Measurements from ENCODE around the gene SH3D21.

DNA sequence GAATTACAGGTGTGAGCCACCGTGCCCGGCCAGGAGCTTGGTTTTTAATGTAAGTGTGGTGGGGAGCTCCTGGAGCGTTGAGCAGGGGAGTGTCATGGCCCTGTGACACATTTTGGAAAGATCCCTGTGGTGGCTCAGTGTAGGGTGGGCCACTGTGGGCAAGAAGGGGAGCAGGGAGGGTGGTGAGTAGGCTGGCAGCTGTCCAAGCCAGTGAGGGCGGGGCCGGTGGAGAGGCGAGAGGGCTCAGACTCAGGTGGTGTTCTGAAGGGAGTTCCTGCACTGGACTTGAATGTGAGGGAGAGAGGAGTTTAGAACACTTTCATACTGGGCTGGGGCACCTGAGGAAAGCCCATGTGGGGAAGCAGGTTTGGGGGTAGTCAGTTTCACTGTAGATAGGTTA is 20.3 kb downstream of the SH3D21 start:
- TF ChIP-seq, protein P1, sequence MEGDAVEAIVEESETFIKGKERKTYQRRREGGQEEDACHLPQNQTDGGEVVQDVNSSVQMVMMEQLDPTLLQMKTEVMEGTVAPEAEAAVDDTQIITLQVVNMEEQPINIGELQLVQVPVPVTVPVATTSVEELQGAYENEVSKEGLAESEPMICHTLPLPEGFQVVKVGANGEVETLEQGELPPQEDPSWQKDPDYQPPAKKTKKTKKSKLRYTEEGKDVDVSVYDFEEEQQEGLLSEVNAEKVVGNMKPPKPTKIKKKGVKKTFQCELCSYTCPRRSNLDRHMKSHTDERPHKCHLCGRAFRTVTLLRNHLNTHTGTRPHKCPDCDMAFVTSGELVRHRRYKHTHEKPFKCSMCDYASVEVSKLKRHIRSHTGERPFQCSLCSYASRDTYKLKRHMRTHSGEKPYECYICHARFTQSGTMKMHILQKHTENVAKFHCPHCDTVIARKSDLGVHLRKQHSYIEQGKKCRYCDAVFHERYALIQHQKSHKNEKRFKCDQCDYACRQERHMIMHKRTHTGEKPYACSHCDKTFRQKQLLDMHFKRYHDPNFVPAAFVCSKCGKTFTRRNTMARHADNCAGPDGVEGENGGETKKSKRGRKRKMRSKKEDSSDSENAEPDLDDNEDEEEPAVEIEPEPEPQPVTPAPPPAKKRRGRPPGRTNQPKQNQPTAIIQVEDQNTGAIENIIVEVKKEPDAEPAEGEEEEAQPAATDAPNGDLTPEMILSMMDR (IDR thresholded peaks at IDR 0.05), result no peak
- TF ChIP-seq POLR2A (IDR thresholded peaks at IDR 0.05), result no peak
